Psoas muscle (tissue), 8 donors: ENCODE results near the gene TMEM72. TPM values are rescaled to one million over a fixed set of nuclear protein-coding genes. Genes with fewer than 3 reads are reported as not detected.

Source experiments
- ATAC-seq, 4 donors: fragments of 200-7000 bp; cut with Tn5 transposase; one replicate each; pipeline ENCODE4 v1.9.1; 2020; ENCODE audit warnings: moderate library complexity in 3 of 4, mild to moderate bottlenecking in 2 of 4
- DNase-seq, 2 donors: peaks; one replicate each; pipeline ENCODE4 v3.0.0-alpha.2; 2020
- H3K27ac ChIP-seq: fragments of 200-600 bp; one replicate; pipeline ENCODE4 v1.8.0; 2022
- H3K27me3 ChIP-seq, 3 donors: fragments of 200-600 bp in 1 of 3; one replicate each; pipeline versions ENCODE4 v1.6.1 to v1.8.0; 2013 to 2022; ENCODE audit warnings: low read length in 2 of 3, mild to moderate bottlenecking in 2 of 3, moderate library complexity in 1 of 3; ENCODE audit not compliant: insufficient read depth in 3 of 3
- H3K36me3 ChIP-seq, 2 donors: fragments of 200-600 bp in 1 of 2; one replicate each; pipeline versions ENCODE4 v1.6.1 to v1.8.0; 2013 to 2022; ENCODE audit warnings: low read depth in 1 of 2, mild to moderate bottlenecking in 1 of 2, moderate library complexity in 1 of 2; ENCODE audit not compliant: insufficient read depth in 1 of 2
- H3K4me1 ChIP-seq: fragments of 200-600 bp; one replicate; pipeline ENCODE4 v1.8.0; 2022
- H3K4me3 ChIP-seq: fragments of 200-600 bp; one replicate; pipeline ENCODE4 v1.8.0; 2022; ENCODE audit warnings: mild to moderate bottlenecking
- H3K9me3 ChIP-seq: fragments of 200-600 bp; one replicate; pipeline ENCODE4 v1.8.0; 2022
- CTCF ChIP-seq: fragments of 200-600 bp; IDR thresholded peaks from one replicate; pipeline ENCODE4 v1.8.0; 2022; ENCODE audit warnings: antibody characterized with exemption
- WGBS, 3 donors: extraction: QIAGEN DNeasy Blood & Tissue Kit; methylation state at CpG; one replicate each; pipeline versions ENCODE4 v1.1.6 to v1.1.7; 2013; 5-methylcytosine and 5-hydroxymethylcytosine counted together
- intact Hi-C, 2 donors: fragments of 100-400 bp; cut with DNase I; formaldehyde crosslinking; loops; one replicate each; pipeline versions ENCODE4 v1.11.0 to v1.14.2; 2022
- polyA plus RNA-seq, 3 donors: library from polyadenylated mRNA; stranded (reverse); fragments of 200-250 nt; gene quantifications; one replicate each; pipeline ENCODE4 v1.2.3, GENCODE V29; 2013
- total RNA-seq, 4 donors: library from RNA; stranded (reverse); fragmentation: NEBNext Ultra II Directional in 2 of 4; extraction: Animal tissue kit (Norgen Biotek cat#: 25700) in 2 of 4; gene quantifications; one replicate each; pipeline versions ENCODE4 v1.2.1 to v1.2.4, GENCODE V29; 2021 to 2023
- donor health status: healthy with polysubstance abuse.
- donor health status: DM: no; HTN: no; CAD: no; lungs with moderate emphysema.
- donor health status: Bipolar disorder and iron deficiency.
- donor health status: healthy.
- donor health status: DM: yes; HTN: yes; CAD: no.
- donor health status: DM: no; HTN: no; CAD: no.
- donor health status: DM: no; HTN: no; CAD: no.
- donor health status: DM: yes; HTN: yes; CAD: no.

Gene TMEM72
- total and polyA plus RNA-seq, 7 donors: not detected

GRCh38 chr10:44913350-44914081 is 2.4 kb downstream of the TMEM72 start:
- TF ChIP-seq CTCF: no peak
- no peaks in the 10 kb centered on the region for H3K27me3 ChIP-seq
- H3K4me3 ChIP-seq: no peak overlapping the region
- intact Hi-C loops: no loop called here
- H3K36me3 ChIP-seq: no peaks in the 10 kb centered on the region
- DNase-seq (no peak), ATAC-seq (no peak)
- H3K4me1 ChIP-seq: peaks cover 5% of the 10 kb centered on the region
- 75 to 77% (median 75%) methylated on average over 12 of the region's 12 CpGs for WGBS, 3 donors
- no peak overlapping the region for H3K27ac ChIP-seq
- no peaks in the 10 kb centered on the region for H3K9me3 ChIP-seq

- H3K9me3 ChIP-seq: no peaks in the 10 kb centered on the region
- H3K27ac ChIP-seq: no peak overlapping the region
- 89 to 100% (median 97%) methylated on average over 2 of the region's 2 CpGs for WGBS, 3 donors
- TF ChIP-seq CTCF: no peak
- H3K4me3 ChIP-seq: no peak overlapping the region
- intact Hi-C loops: no loop called here
- no peaks in the 10 kb centered on the region for H3K4me1 ChIP-seq
- DNase-seq (no peak), ATAC-seq (no peak)
- H3K36me3 ChIP-seq: no peaks in the 10 kb centered on the region
- no peaks in the 10 kb centered on the region for H3K27me3 ChIP-seq
These were observed 3.8 kb downstream of the TMEM72 start for GRCh38 chr10:44914891-44915290.

- Histone ChIP-seq H3K9me3 (no peaks in the 10 kb centered on the region), H3K27me3 (no peaks in the 10 kb centered on the region), H3K4me3 (no peak overlapping the region), H3K4me1 (no peaks in the 10 kb centered on the region), H3K27ac (no peak overlapping the region), H3K36me3 (no peaks in the 10 kb centered on the region)
- intact Hi-C loops: no loop called here
- ATAC-seq (no peak), DNase-seq (no peak)
- WGBS, 3 donors: 68 to 77% (median 73%) methylated on average over 2 of the region's 2 CpGs
- TF ChIP-seq CTCF: no peak
These were observed 5.3 kb downstream of the TMEM72 start for GRCh38 chr10:44916429-44916828.

GRCh38 chr10:44917848-44918247 is 6.7 kb downstream of the TMEM72 start:
- Histone ChIP-seq H3K27me3 (no peaks in the 10 kb centered on the region), H3K4me3 (no peak overlapping the region), H3K4me1 (no peaks in the 10 kb centered on the region), H3K27ac (no peak overlapping the region), H3K36me3 (no peaks in the 10 kb centered on the region), H3K9me3 (no peaks in the 10 kb centered on the region)
- ATAC-seq: no peak
- TF ChIP-seq CTCF: no peak
- intact Hi-C loops: no loop called here
- WGBS, 3 donors: 41 to 52% (median 43%) methylated on average over 3 of the region's 3 CpGs
- no peak for DNase-seq

DNA sequence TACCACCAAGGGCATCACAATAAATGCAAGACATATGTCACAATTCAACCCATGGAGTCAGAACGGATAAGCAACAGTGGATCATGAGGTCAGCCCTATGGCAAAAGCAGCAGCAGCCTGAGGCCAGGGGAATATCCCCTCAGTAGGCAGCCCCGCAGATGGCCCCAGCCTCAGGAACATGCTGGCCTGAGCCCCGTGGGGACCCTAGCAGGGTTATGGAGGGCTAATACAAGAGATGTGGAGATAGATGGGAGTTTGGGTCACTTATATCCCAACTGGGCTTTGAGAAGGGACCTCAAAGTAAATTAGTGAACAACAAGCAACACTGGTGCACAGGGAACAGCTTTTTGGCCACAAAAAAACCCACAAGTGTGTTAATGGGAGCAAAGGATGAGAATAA is 9.1 kb downstream of the TMEM72 start:
- Histone ChIP-seq H3K27me3 (no peaks in the 10 kb centered on the region), H3K36me3 (no peaks in the 10 kb centered on the region), H3K4me3 (no peak overlapping the region), H3K9me3 (no peaks in the 10 kb centered on the region), H3K4me1 (no peaks in the 10 kb centered on the region), H3K27ac (no peak overlapping the region)
- WGBS, 3 donors: 88 to 91% (median 90%) methylated on average over 3 of the region's 3 CpGs
- ATAC-seq (no peak), DNase-seq (no peak)
- no peak for TF ChIP-seq CTCF
- intact Hi-C loops: no loop called here
